HG02938 (cell line): Measurements from ENCODE around the gene ANKS1B.
A peak's percentile ranks its signal among the peaks of the same experiment; 100 is the strongest.
"Not testable (repeated sequence)": the region's sequence is repeated elsewhere in the genome, so short reads cannot be mapped to it uniquely, and the experiment has no call there.

Source experiments
- ATAC-seq: cut with Tn5 transposase; IDR thresholded peaks from one replicate; pipeline ENCODE4 v1.9.1; 2021; ENCODE audit warnings: mild to moderate bottlenecking, moderate library complexity; ENCODE audit not compliant: unreplicated experiment

The ANKS1B gene

DNA sequence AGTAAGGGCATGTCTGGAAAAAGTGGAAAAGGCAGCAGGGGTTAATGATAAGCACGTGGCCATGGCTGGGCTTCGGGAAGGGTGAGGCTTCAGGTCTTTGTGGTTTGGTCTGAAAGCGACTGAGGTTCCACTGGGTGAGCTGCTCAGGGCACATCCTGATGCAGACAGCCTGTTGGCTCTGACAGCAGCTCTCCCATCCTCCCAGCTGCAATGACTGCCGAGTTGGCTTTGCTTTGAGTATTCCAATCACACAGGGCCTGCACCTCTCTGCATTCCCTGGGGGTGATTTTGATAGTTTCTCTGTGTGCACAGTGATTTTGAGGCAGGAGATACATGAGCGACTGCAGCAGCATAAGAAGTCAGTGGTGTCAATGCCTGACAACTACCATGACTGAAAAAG, 948.9 kb downstream of the ANKS1B start:
- ATAC-seq: no peak

GRCh38 chr12:99034201-99034600, 950.5 kb downstream of the ANKS1B start:
- not testable (repeated sequence) for ATAC-seq

GRCh38 chr12:99029511-99030271, 955.0 kb downstream of the ANKS1B start:
- ATAC-seq: no peak

GRCh38 chr12:99027461-99027860, 957.3 kb downstream of the ANKS1B start:
- no peak for ATAC-seq

- ATAC-seq: no peak
Observed at GRCh38 chr12:99027055-99027393, 957.7 kb downstream of the ANKS1B start.

- ATAC-seq: peak; percentile 56
Observed at GRCh38 chr12:99026332-99027054, 958.2 kb downstream of the ANKS1B start.

DNA sequence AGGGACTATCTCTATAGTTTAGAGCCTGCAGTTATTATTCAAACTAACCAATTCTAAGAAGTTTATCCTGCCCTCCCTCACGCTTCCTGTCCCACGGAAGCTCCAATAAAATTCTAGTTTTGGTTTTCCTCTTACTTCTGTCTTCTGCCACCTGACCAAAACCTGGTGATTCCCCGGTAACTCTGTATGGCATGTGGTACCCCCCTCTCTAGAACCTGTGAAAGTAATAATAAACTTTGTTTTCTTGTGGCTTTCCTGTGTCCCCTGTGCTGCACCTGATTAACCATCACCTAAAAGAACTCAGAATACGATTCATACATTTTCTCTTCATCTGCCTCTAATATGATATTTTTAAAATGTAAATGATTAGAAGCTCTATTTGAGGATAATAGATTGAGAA, 959.9 kb downstream of the ANKS1B start:
- no peak for ATAC-seq

GRCh38 chr12:99024191-99024590, 960.5 kb downstream of the ANKS1B start:
- no peak for ATAC-seq

- no peak for ATAC-seq
Observed at GRCh38 chr12:99020871-99021270, 963.9 kb downstream of the ANKS1B start.

DNA sequence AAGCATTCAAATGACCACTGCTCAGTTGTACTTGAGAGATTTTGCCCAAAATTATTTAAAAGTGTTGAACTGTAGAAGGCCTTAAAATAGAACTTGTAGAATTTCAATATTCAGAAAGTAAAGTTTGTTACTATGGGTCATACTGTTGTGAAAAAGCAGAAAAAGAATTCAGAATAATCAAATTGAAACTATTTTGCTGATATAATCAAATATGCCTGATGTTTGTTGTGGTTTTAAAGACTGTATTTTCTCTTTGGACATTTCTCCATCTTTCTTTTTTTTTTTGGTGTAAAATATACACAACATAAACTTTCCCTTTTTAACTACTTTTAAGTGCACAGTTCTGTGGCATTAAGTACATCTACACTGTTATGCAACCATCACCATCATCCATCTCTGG, 964.9 kb downstream of the ANKS1B start:
- no peak for ATAC-seq

GRCh38 chr12:99017971-99018370, 966.8 kb downstream of the ANKS1B start:
- ATAC-seq: no peak

GRCh38 chr12:99009654-99010296, 975.0 kb downstream of the ANKS1B start:
- ATAC-seq: no peak

DNA sequence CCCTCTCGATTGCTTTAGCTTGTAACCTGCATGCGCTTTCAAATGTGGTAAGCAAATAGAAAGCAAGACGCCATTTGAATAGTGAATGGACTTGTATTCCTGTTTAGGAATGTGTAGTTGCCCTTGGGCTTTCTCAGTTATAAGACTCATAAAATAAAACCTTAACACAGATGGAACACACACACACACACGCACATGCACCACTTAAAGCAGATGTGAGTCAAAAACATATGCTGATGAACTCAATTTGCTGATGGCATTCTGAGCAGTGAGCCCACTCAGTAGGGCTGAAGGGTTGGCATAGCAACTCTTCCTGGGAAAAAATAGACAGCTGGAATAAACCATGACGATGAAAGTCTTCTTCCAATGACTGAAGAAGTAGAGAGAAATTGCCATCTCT, 979.1 kb downstream of the ANKS1B start:
- ATAC-seq: no peak

DNA sequence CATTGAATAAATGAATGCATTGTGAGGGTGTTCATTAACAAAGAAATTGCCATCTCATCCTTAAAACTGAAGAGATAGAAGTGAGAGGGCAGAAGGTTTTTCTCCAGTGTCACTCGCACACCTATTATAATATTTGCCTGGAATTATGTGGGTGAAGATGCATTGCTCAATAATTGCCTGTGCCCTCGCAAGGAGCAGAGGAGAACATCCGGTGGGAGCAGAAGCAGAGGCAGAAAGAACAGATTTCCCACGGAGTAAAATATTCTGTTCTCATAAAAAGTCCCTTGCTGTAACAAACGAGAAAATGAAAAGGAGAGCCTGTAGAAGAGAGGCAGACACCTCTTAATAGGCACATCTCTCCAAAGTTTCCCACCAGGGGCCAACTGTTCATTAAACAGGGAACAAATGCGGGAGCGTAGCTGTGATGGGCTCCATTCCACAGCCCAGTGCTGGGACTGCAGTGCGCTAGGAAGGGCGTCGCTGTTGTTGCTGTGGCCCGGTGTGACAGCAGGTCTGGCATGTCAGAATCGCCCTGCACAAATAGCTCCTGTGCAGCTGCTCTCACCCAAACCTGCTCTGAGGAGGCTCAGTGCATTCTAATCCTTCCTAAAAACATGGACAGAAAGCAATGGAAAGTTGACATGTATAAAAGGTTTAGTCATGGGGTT, 979.8 kb downstream of the ANKS1B start:
- no peak for ATAC-seq

GRCh38 chr12:99002731-99003130, 982.0 kb downstream of the ANKS1B start:
- no peak for ATAC-seq

DNA sequence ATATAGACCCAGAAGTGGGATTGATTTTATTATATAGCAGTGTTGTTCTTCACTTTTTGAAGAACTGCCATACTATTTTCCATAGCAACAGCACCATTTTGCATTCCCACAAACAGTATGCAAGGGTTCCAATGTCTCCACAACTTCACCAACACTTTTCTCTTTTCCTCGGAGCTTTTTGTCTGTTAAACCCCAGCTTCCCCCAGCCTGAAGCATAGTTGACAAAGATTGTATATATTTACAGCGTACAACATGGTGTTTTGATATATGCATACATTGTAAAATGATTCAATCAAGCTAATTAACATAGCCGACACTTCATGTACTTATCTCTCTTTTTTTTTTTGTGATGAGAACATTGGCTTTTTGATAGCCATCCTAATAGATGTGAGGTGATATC, 982.6 kb downstream of the ANKS1B start:
- no peak for ATAC-seq

DNA sequence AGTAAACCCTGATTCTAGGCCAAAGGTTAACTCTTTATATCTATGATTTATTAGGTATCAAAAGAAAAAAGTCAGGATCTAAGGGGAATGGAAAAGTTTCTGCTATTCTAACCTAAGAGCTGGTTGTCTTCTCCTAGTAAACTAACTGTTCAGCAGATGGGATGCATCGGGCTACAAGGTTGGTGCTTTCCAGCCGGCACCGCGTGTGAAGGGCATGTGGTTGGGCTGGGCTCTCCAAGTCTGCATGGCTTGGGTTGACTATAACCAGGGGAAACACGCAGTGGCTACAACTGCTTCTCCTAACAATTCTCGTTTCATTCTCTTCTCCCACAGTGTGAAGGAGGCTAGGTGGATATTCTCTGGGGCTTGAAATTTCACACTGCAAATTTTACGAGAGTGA, 985.2 kb downstream of the ANKS1B start:
- no peak for ATAC-seq

DNA sequence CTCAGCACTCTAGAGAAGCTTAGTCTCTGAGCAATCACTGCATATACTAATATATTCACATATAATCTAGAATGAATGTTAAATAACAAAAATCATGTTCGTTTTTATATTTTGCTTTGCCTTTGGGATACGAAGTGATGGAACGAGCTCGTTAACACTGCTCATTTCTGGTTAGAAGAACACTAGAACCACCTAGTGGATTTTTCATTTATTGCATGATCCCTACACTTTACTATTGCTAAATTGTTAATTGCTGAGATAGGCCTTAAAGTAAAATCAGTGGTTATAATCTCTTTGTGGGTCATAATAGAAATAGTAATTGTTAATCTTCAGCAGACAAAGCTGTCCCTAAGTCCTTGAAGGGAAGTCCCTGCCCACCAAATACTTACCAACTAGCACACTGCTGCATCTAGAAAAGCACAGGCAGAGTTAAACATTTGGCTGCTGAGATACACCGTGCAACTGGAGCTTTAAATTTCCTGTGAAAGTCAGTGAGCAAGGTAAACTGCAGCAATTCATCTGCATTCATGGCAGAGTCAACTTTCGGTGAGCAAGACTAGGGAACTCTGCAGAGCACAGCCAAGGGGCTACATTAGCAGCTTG, 985.9 kb downstream of the ANKS1B start:
- peak; percentile 87 for ATAC-seq

- ATAC-seq: no peak
Observed at GRCh38 chr12:98997899-98998298, 986.8 kb downstream of the ANKS1B start.

DNA sequence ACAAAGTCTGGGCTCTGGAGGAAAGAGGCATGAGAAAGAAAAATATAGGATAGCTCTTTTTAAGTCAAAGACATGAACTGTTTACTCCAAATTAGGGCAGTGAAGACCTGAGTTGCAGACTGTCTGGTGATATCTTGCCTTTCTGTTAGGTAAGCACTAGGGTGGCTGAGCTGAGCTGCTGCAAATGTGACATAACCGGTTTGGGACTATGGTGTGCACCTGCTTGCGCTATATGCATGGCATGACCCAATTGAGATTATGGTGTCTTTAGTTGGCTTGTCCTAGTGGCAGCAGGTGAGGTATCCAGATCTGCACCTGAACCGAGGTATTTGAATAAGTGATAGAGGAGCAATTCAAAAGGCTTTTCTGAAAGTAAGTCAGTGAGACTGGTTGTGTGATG, 994.1 kb downstream of the ANKS1B start:
- no peak for ATAC-seq

GRCh38 chr12:98985156-98985555, 999.6 kb downstream of the ANKS1B start:
- ATAC-seq: no peak
